ENCODE data around the gene PLN.

The PLN gene

GRCh38 chr6:118562248-118562647 lies 14.2 kb downstream of the PLN start:
- no peak overlapping the region for H2BK120ac ChIP-seq (ENCODE audit: insufficient read depth, low read length, poor library complexity)
- H3K23ac ChIP-seq (ENCODE audit: low read length), result no peak overlapping the region
- no peak overlapping the region for H2BK12ac ChIP-seq (ENCODE audit: low read length)
- no peak overlapping the region for H2AFZ ChIP-seq (ENCODE audit: insufficient read depth, low read length, poor library complexity)
- no peak overlapping the region for H2AK5ac ChIP-seq (ENCODE audit: low read length)
- H4K12ac ChIP-seq (ENCODE audit: low read depth, low read length), result no peak overlapping the region
- H3K36me3 ChIP-seq (ENCODE audit: control insufficient read depth in 1 of 2, insufficient read depth in 2 of 2, low read length in 2 of 2), result peaks cover 1 to 2% of the 10 kb centered on the region in 2 experiments
- H3K4me2 ChIP-seq (ENCODE audit: low read length), result no peak overlapping the region
- DNase-seq, result no peak
- H3K79me1 ChIP-seq (ENCODE audit: low read length), result no peaks in the 10 kb centered on the region
- no peak overlapping the region for H3K18ac ChIP-seq (ENCODE audit: low read length)
- no peak overlapping the region for H3K4me3 ChIP-seq (ENCODE audit: low read depth, low read length)
- no CpG with 5 or more reads among the region's 1 CpG for WGBS (ENCODE audit: extremely low coverage, insufficient coverage, insufficient read length)
- H2BK5ac ChIP-seq (ENCODE audit: low read depth, low read length, poor library complexity), result no peak overlapping the region
- H3K27ac ChIP-seq (ENCODE audit: low read depth, low read length), result no peak overlapping the region
- H3K4ac ChIP-seq (ENCODE audit: low read depth, low read length), result no peak overlapping the region
- H3K4me1 ChIP-seq (ENCODE audit: control insufficient read depth in 1 of 2, insufficient read depth in 2 of 2, low read length in 2 of 2), result no peaks in the 10 kb centered on the region
- H4K91ac ChIP-seq (ENCODE audit: low read depth, low read length), result no peak overlapping the region
- no peaks in the 10 kb centered on the region for H3K79me2 ChIP-seq (ENCODE audit: control insufficient read depth, insufficient read depth, low read length, poor library complexity)
- H3K9ac ChIP-seq (ENCODE audit: low read length), result no peak overlapping the region
- no peak overlapping the region for H4K8ac ChIP-seq (ENCODE audit: low read depth, low read length)
- H3K14ac ChIP-seq (ENCODE audit: low read length), result no peak overlapping the region
- no peaks in the 10 kb centered on the region for H3K27me3 ChIP-seq (ENCODE audit: insufficient read depth, low read length)
- H3K9me3 ChIP-seq (ENCODE audit: insufficient read depth, low read depth, low read length), result no peaks in the 10 kb centered on the region

DNA sequence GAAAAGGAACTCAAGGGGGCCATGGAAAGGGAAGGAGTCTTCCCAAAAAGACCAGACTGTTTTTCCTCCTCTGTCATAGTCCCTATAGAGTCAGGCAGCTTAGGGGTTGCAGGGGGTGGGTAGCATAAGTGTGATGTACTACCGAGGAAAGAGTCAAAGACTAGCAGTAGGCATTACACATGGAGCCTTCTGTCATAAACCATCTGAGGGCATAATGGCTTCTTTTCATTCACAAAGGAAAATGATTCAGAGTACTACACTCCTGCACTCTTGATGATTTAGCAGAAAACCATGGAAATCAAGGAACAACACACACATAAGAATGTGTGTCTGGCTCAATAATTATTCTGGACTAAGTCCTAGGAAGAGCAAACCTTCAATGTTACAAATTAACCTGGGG lies 14.9 kb downstream of the PLN start:
- Histone ChIP-seq H4K91ac (ENCODE audit: low read depth, low read length) (no peak overlapping the region), H3K4me1 (ENCODE audit: control insufficient read depth in 1 of 2, insufficient read depth in 2 of 2, low read length in 2 of 2) (no peaks in the 10 kb centered on the region), H4K8ac (ENCODE audit: low read depth, low read length) (no peak overlapping the region), H3K79me1 (ENCODE audit: low read length) (no peaks in the 10 kb centered on the region), H3K14ac (ENCODE audit: low read length) (no peak overlapping the region), H3K27ac (ENCODE audit: low read depth, low read length) (no peak overlapping the region), H3K79me2 (ENCODE audit: control insufficient read depth, insufficient read depth, low read length, poor library complexity) (no peaks in the 10 kb centered on the region), H2AK5ac (ENCODE audit: low read length) (no peak overlapping the region), H3K23ac (ENCODE audit: low read length) (no peak overlapping the region), H3K4me3 (ENCODE audit: low read depth, low read length) (no peak overlapping the region), H3K18ac (ENCODE audit: low read length) (no peak overlapping the region), H3K9me3 (ENCODE audit: insufficient read depth, low read depth, low read length) (no peaks in the 10 kb centered on the region), H2BK12ac (ENCODE audit: low read length) (no peak overlapping the region), H2BK5ac (ENCODE audit: low read depth, low read length, poor library complexity) (no peak overlapping the region), H2BK120ac (ENCODE audit: insufficient read depth, low read length, poor library complexity) (no peak overlapping the region), H3K27me3 (ENCODE audit: insufficient read depth, low read length) (no peaks in the 10 kb centered on the region), H3K4ac (ENCODE audit: low read depth, low read length) (no peak overlapping the region), H3K36me3 (ENCODE audit: control insufficient read depth in 1 of 2, insufficient read depth in 2 of 2, low read length in 2 of 2) (peaks cover under 1 to 2% of the 10 kb centered on the region in 2 experiments), H4K12ac (ENCODE audit: low read depth, low read length) (no peak overlapping the region), H3K4me2 (ENCODE audit: low read length) (no peak overlapping the region), H3K9ac (ENCODE audit: low read length) (no peak overlapping the region), H2AFZ (ENCODE audit: insufficient read depth, low read length, poor library complexity) (no peak overlapping the region)
- no peak for DNase-seq
- WGBS (ENCODE audit: extremely low coverage, insufficient coverage, insufficient read length), result no CpG with 5 or more reads among the region's 1 CpG

DNA sequence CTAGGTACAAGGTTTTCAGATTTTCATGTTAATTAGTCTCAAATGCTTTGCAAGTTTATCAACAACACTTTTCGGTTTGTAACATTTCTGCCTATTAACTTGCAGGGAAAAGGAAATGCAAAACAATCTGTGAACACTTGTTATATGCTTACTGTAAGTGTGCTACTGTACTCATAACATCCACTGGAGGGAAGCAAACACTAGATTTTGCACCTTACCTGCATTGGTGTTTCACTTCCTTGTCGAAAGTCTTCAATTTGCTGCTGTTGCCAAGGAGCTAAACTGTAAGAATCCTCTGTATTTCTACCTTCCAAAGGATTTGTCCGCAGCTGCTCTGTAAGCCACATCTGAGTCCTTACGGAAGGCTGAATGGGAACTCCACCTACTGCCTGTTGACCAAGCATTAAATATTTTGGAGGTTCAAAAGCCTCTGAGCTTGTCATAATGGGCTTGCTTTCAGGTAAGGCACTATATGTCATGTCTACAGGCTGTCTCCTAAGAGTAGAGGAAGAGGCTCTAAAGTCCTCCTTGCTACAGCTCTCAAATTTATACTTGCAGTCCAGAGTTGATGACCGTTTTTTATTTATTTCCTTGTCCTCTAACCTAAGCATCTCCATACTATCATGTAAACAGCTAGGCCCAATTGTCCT lies 17.3 kb downstream of the PLN start:
- Histone ChIP-seq H2BK12ac (ENCODE audit: low read length) (no peak overlapping the region), H3K4me1 (ENCODE audit: control insufficient read depth in 1 of 2, insufficient read depth in 2 of 2, low read length in 2 of 2) (no peaks in the 10 kb centered on the region), H3K79me2 (ENCODE audit: control insufficient read depth, insufficient read depth, low read length, poor library complexity) (no peaks in the 10 kb centered on the region), H3K4me3 (ENCODE audit: low read depth, low read length) (no peak overlapping the region), H3K9ac (ENCODE audit: low read length) (no peak overlapping the region), H2AK5ac (ENCODE audit: low read length) (no peak overlapping the region), H4K91ac (ENCODE audit: low read depth, low read length) (no peak overlapping the region), H2BK5ac (ENCODE audit: low read depth, low read length, poor library complexity) (no peak overlapping the region), H4K8ac (ENCODE audit: low read depth, low read length) (no peak overlapping the region), H4K12ac (ENCODE audit: low read depth, low read length) (no peak overlapping the region), H3K14ac (ENCODE audit: low read length) (no peak overlapping the region), H3K79me1 (ENCODE audit: low read length) (no peaks in the 10 kb centered on the region), H3K27me3 (ENCODE audit: insufficient read depth, low read length) (no peaks in the 10 kb centered on the region), H2BK120ac (ENCODE audit: insufficient read depth, low read length, poor library complexity) (no peak overlapping the region), H3K27ac (ENCODE audit: low read depth, low read length) (no peak overlapping the region), H3K4me2 (ENCODE audit: low read length) (no peak overlapping the region), H3K9me3 (ENCODE audit: insufficient read depth, low read depth, low read length) (no peaks in the 10 kb centered on the region), H3K23ac (ENCODE audit: low read length) (no peak overlapping the region), H2AFZ (ENCODE audit: insufficient read depth, low read length, poor library complexity) (no peak overlapping the region), H3K36me3 (ENCODE audit: control insufficient read depth in 1 of 2, insufficient read depth in 2 of 2, low read length in 2 of 2) (peaks cover 0 to 2% of the 10 kb centered on the region in 2 experiments), H3K18ac (ENCODE audit: low read length) (no peak overlapping the region), H3K4ac (ENCODE audit: low read depth, low read length) (no peak overlapping the region)
- peak; percentile 34 to 70 for DNase-seq
- WGBS (ENCODE audit: extremely low coverage, insufficient coverage, insufficient read length), result no CpG with 5 or more reads among the region's 5 CpGs

DNA sequence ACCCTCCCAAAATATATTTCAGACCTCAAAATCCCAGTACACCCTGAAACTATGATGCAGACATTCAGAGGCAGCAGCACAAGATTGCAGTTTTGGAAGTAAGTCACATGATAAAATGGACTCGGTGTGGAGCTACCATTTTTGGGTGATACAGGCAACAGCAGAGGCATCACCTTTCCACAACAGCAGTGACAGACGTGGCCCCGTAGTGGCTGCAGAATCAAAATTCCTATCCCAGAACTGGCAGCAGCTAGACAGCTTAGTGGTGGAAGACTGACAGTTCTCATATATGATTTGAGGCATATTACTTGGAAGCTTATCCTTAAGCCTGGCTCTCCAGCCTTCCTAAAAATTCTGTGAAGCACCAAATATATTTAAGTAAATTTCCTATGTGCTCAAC lies 19.9 kb downstream of the PLN start:
- Histone ChIP-seq H3K36me3 (ENCODE audit: control insufficient read depth in 1 of 2, insufficient read depth in 2 of 2, low read length in 2 of 2) (peaks cover 0 to 2% of the 10 kb centered on the region in 2 experiments), H2AFZ (ENCODE audit: insufficient read depth, low read length, poor library complexity) (no peak overlapping the region), H4K91ac (ENCODE audit: low read depth, low read length) (no peak overlapping the region), H3K79me2 (ENCODE audit: control insufficient read depth, insufficient read depth, low read length, poor library complexity) (no peaks in the 10 kb centered on the region), H4K8ac (ENCODE audit: low read depth, low read length) (no peak overlapping the region), H3K79me1 (ENCODE audit: low read length) (no peaks in the 10 kb centered on the region), H3K14ac (ENCODE audit: low read length) (no peak overlapping the region), H2BK12ac (ENCODE audit: low read length) (no peak overlapping the region), H3K4me2 (ENCODE audit: low read length) (no peak overlapping the region), H3K27me3 (ENCODE audit: insufficient read depth, low read length) (no peaks in the 10 kb centered on the region), H4K12ac (ENCODE audit: low read depth, low read length) (no peak overlapping the region), H2AK5ac (ENCODE audit: low read length) (no peak overlapping the region), H3K4me3 (ENCODE audit: low read depth, low read length) (no peak overlapping the region), H3K4me1 (ENCODE audit: control insufficient read depth in 1 of 2, insufficient read depth in 2 of 2, low read length in 2 of 2) (no peaks in the 10 kb centered on the region), H3K9ac (ENCODE audit: low read length) (no peak overlapping the region), H3K23ac (ENCODE audit: low read length) (no peak overlapping the region), H3K27ac (ENCODE audit: low read depth, low read length) (no peak overlapping the region), H3K4ac (ENCODE audit: low read depth, low read length) (no peak overlapping the region), H2BK5ac (ENCODE audit: low read depth, low read length, poor library complexity) (no peak overlapping the region), H3K9me3 (ENCODE audit: insufficient read depth, low read depth, low read length) (no peaks in the 10 kb centered on the region), H2BK120ac (ENCODE audit: insufficient read depth, low read length, poor library complexity) (no peak overlapping the region), H3K18ac (ENCODE audit: low read length) (no peak overlapping the region)
- no CpG with 5 or more reads among the region's 3 CpGs for WGBS (ENCODE audit: extremely low coverage, insufficient coverage, insufficient read length)
- no peak for DNase-seq

Measured in trophoblast cell (in vitro differentiated cells and primary cell).